D721Med (cell line): ENCODE data around the gene SSR2.
A peak's percentile ranks its signal among the peaks of the same experiment; 100 is the strongest.
"Not testable (repeated sequence)": the region's sequence is repeated elsewhere in the genome, so short reads cannot be mapped to it uniquely, and the experiment has no call there.

Source experiments
- DNase-seq: peaks from one replicate; pipeline ENCODE4 v3.0.0; 2011; ENCODE audit warnings: low spot score; ENCODE audit not compliant: insufficient read length
- FAIRE-seq: peaks from 2 replicates; lab custom pipeline; 2011; peaks lifted over from hg19 to GRCh38; lab: Jason Lieb, UNC
- CTCF ChIP-seq: IDR thresholded peaks from 2 replicates; pipeline ENCODE4 v1.5.1; 2012; ENCODE audit warnings: mild to moderate bottlenecking, control low read depth; ENCODE audit not compliant: insufficient read depth; ENCODE audit errors: missing control alignments

SSR2 gene

GRCh38 chr1:155996166-155996565 lies 24.6 kb downstream of the SSR2 start:
- DNase-seq (no peak), FAIRE-seq (no peak)
- TF ChIP-seq CTCF: no peak

GRCh38 chr1:155993595-155993994 lies 27.2 kb downstream of the SSR2 start:
- DNase-seq: no peak
- no peak for TF ChIP-seq CTCF
- no peak for FAIRE-seq

- no peak for TF ChIP-seq CTCF
- DNase-seq: no peak
- FAIRE-seq: no peak
Observed at GRCh38 chr1:155990005-155990739, 30.6 kb downstream of the SSR2 start.

- DNase-seq (no peak), FAIRE-seq (no peak)
Observed at GRCh38 chr1:155989242-155990004, 31.3 kb downstream of the SSR2 start.

GRCh38 chr1:155984903-155985645 lies 35.7 kb downstream of the SSR2 start:
- DNase-seq, FAIRE-seq: not testable (repeated sequence)

More at GRCh38 chr1:155989242-155990004, 31.3 kb downstream of the SSR2 start:
- TF ChIP-seq CTCF: peak; percentile 99

GRCh38 chr1:155984341-155984740 lies 36.4 kb downstream of the SSR2 start:
- TF ChIP-seq CTCF: no peak
- FAIRE-seq: no peak
- no peak for DNase-seq
